Peyer's patch (tissue), 4 donors: ENCODE data around the gene ZNF407.

Source experiments
- CTCF ChIP-seq, 6 experiments: fragments of 450-650 bp in 4 of 6; fragments of 200-600 bp in 2 of 6; sonication (generic) in 1 of 6; IDR thresholded peaks; one replicate each; pipeline ENCODE4 v1.5.1; 2017 to 2019; ENCODE audit warnings: antibody characterized with exemption in 6 of 6, mild to moderate bottlenecking in 3 of 6, moderate library complexity in 1 of 6
- POLR2A ChIP-seq, 2 donors: fragments of 450-650 bp; IDR thresholded peaks; one replicate each; pipeline ENCODE4 v1.5.1; 2017; ENCODE audit warnings: antibody characterized with exemption in 2 of 2, mild to moderate bottlenecking in 2 of 2, moderate library complexity in 2 of 2

GRCh38 chr18:74951165-74951760 lies 353.6 kb downstream of the ZNF407 start:
- no peak for TF ChIP-seq POLR2A (IDR thresholded peaks at IDR 0.05)
- TF ChIP-seq CTCF (IDR thresholded peaks at IDR 0.05) = no peak
